Motor neuron (in vitro differentiated cells): Measurements from ENCODE around the gene AATK. TPM values are rescaled to one million over a fixed set of nuclear protein-coding genes. Genes with fewer than 3 reads are reported as not detected.

Source experiments
- ATAC-seq, 8 experiments: fragments of 200-7000 bp; cut with Tn5 transposase; replicated peaks in 6 of 8; 2 replicates each; pipeline ENCODE4 v1.8.0; 2021; ENCODE audit warnings: mild to moderate bottlenecking in 8 of 8, moderate library complexity in 8 of 8
- H3K27ac ChIP-seq, 2 donors: fragments of 250-450 bp; sonication (Bioruptor Pico); 2 replicates each; pipeline ENCODE4 v1.9.0; 2021; ENCODE audit warnings: antibody characterized with exemption in 2 of 2, mild to moderate bottlenecking in 2 of 2, moderate library complexity in 1 of 2
- H3K4me1 ChIP-seq, 2 donors: fragments of 250-450 bp; sonication (Bioruptor Pico); replicated peaks in 1 of 2; 2 replicates each; pipeline ENCODE4 v1.6.1; 2021; ENCODE audit warnings: antibody characterized with exemption in 2 of 2, mild to moderate bottlenecking in 2 of 2, moderate library complexity in 1 of 2
- H3K4me3 ChIP-seq, 5 donors: fragments of 250-450 bp; sonication (Bioruptor Pico); 2 replicates each; pipeline ENCODE4 v1.9.0; 2021; ENCODE audit warnings: antibody characterized with exemption in 5 of 5, mild to moderate bottlenecking in 5 of 5, moderate library complexity in 4 of 5
- WGBS, 10 experiments: fragments of 450-650 bp; shearing (Covaris generic); methylation state at CpG; one replicate each; pipeline ENCODE4 v1.0.0; 2022; 5-methylcytosine and 5-hydroxymethylcytosine counted together
- in situ Hi-C, 9 experiments: fragments of 400-800 bp; cut with MboI; loops; one replicate each; pipeline ENCODE4 v1.15.0; 2021; ENCODE audit warnings: low sequenced_read_pairs in 9 of 9, low pct_unique_long_range_greater_than_20kb in 2 of 9; ENCODE audit not compliant: unreplicated experiment in 9 of 9
- total RNA-seq, 8 experiments: library from RNA; unstranded; fragments of 300-600 nt; gene quantifications; 2 replicates each; pipeline versions ENCODE4 v1.2.3 to v1.2.4, GENCODE V29; 2022

The AATK gene
- 1 to 10 TPM in 6 of 8 experiments, under 1 TPM in 2; 0.36 to 8.1 (median 3.9) TPM for total RNA-seq

- Histone ChIP-seq H3K27ac (peak within 1 kb of the TSS; percentile 51 to 73), H3K4me1 (peaks cover 16 to 18% of the 10 kb centered on the region in 2 donors), H3K4me3 (peak within 1 kb of the TSS; percentile 38 to 55 (median 45))
- WGBS, 10 experiments, result no CpG with 5 or more reads among the region's 62 CpGs
- in situ Hi-C loops, result no loop called here
- ATAC-seq, result peak in 7 of 8 experiments; percentile 3 to 70 (median 46)
These were observed at the start of gene AATK for GRCh38 chr17:81166033-81166492. AATK (minus strand) TSS chr17:81166221; CDS start chr17:81165992, 229 bp downstream.

GRCh38 chr17:81213978-81214377 is 48.0 kb upstream of the AATK start:
- ATAC-seq, result peak in 3 of 8 experiments; percentile 66 to 85 (median 82)
- H3K4me1 ChIP-seq, result no peaks in the 10 kb centered on the region
- H3K4me3 ChIP-seq, result no peak overlapping the region
- H3K27ac ChIP-seq, result no peak overlapping the region
- in situ Hi-C loops, result no loop called here
- 0 to 100% (median 86%) methylated on average over 1 to 8 of the region's 8 CpGs; no CpG with 5 or more reads in 1 of the 10 experiments for WGBS, 10 experiments

GRCh38 chr17:81212365-81212764 is 46.3 kb upstream of the AATK start:
- no peak overlapping the region for H3K4me3 ChIP-seq
- ATAC-seq, result peak in 1 of 8 experiments; percentile 11
- no peak overlapping the region for H3K27ac ChIP-seq
- in situ Hi-C loops, result no loop called here
- WGBS, 10 experiments, result 68 to 100% (median 85%) methylated on average over 1 to 4 of the region's 9 CpGs; no CpG with 5 or more reads in 6 of the 10 experiments
- no peaks in the 10 kb centered on the region for H3K4me1 ChIP-seq

GRCh38 chr17:81210868-81211267 is 44.8 kb upstream of the AATK start:
- Histone ChIP-seq H3K4me1 (no peaks in the 10 kb centered on the region), H3K4me3 (no peak overlapping the region), H3K27ac (no peak overlapping the region)
- ATAC-seq, result peak in 3 of 8 experiments; percentile 37 to 67 (median 64)
- in situ Hi-C loops, result no loop called here
- 56 to 87% (median 79%) methylated on average over 1 to 11 of the region's 14 CpGs; no CpG with 5 or more reads in 2 of the 10 experiments for WGBS, 10 experiments

- Histone ChIP-seq H3K27ac (no peak overlapping the region), H3K4me3 (no peak overlapping the region), H3K4me1 (no peaks in the 10 kb centered on the region)
- 33 to 100% (median 90%) methylated on average over 1 to 7 of the region's 10 CpGs; no CpG with 5 or more reads in 3 of the 10 experiments for WGBS, 10 experiments
- in situ Hi-C loops, result no loop called here
- peak in 1 of 8 experiments; percentile 47 for ATAC-seq
These were observed 44.4 kb upstream of the AATK start for GRCh38 chr17:81210466-81210865.

- in situ Hi-C loops, result no loop called here
- no peak overlapping the region for H3K27ac ChIP-seq
- no peak for ATAC-seq
- WGBS, 10 experiments, result 100% methylated on average over 1 of the region's 16 CpGs; no CpG with 5 or more reads in 9 of the 10 experiments
- H3K4me3 ChIP-seq, result no peak overlapping the region
- no peaks in the 10 kb centered on the region for H3K4me1 ChIP-seq
These were observed 43.1 kb upstream of the AATK start for GRCh38 chr17:81209141-81209540.

GRCh38 chr17:81208651-81209050 is 42.6 kb upstream of the AATK start:
- H3K27ac ChIP-seq, result no peak overlapping the region
- H3K4me1 ChIP-seq, result no peaks in the 10 kb centered on the region
- no peak for ATAC-seq
- in situ Hi-C loops, result no loop called here
- no peak overlapping the region for H3K4me3 ChIP-seq
- 80 to 100% methylated on average over 1 to 3 of the region's 10 CpGs; no CpG with 5 or more reads in 8 of the 10 experiments for WGBS, 10 experiments

GRCh38 chr17:81207610-81208581 is 41.9 kb upstream of the AATK start:
- no peaks in the 10 kb centered on the region for H3K4me1 ChIP-seq
- WGBS, 10 experiments, result 88 to 100% (median 96%) methylated on average over 3 to 6 of the region's 21 CpGs; no CpG with 5 or more reads in 6 of the 10 experiments
- H3K4me3 ChIP-seq, result no peak overlapping the region
- peak in 1 of 8 experiments; percentile 12 for ATAC-seq
- in situ Hi-C loops, result no loop called here
- H3K27ac ChIP-seq, result no peak overlapping the region

- 87 to 100% (median 93%) methylated on average over 1 to 6 of the region's 12 CpGs; no CpG with 5 or more reads in 7 of the 10 experiments for WGBS, 10 experiments
- no peak for ATAC-seq
- H3K4me3 ChIP-seq, result no peak overlapping the region
- no peak overlapping the region for H3K27ac ChIP-seq
- no peaks in the 10 kb centered on the region for H3K4me1 ChIP-seq
- in situ Hi-C loops, result no loop called here
These were observed 40.6 kb upstream of the AATK start for GRCh38 chr17:81206657-81207056.

- Histone ChIP-seq H3K4me1 (no peaks in the 10 kb centered on the region), H3K4me3 (no peak overlapping the region), H3K27ac (no peak overlapping the region)
- no peak for ATAC-seq
- in situ Hi-C loops, result no loop called here
- 40 to 100% (median 90%) methylated on average over 1 to 2 of the region's 4 CpGs; no CpG with 5 or more reads in 7 of the 10 experiments for WGBS, 10 experiments
These were observed 40.1 kb upstream of the AATK start for GRCh38 chr17:81206166-81206565.

GRCh38 chr17:81204578-81204977 is 38.6 kb upstream of the AATK start:
- H3K27ac ChIP-seq, result no peak overlapping the region
- ATAC-seq, result no peak
- H3K4me3 ChIP-seq, result no peak overlapping the region
- no peaks in the 10 kb centered on the region for H3K4me1 ChIP-seq
- WGBS, 10 experiments, result 50 to 100% (median 86%) methylated on average over 1 to 5 of the region's 10 CpGs; no CpG with 5 or more reads in 3 of the 10 experiments
- in situ Hi-C loops, result no loop called here

- no peak overlapping the region for H3K27ac ChIP-seq
- 100% methylated on average over 1 of the region's 20 CpGs; no CpG with 5 or more reads in 9 of the 10 experiments for WGBS, 10 experiments
- in situ Hi-C loops, result no loop called here
- no peaks in the 10 kb centered on the region for H3K4me1 ChIP-seq
- ATAC-seq, result no peak
- no peak overlapping the region for H3K4me3 ChIP-seq
These were observed 37.1 kb upstream of the AATK start for GRCh38 chr17:81203136-81203535.

- in situ Hi-C loops, result no loop called here
- no peak for ATAC-seq
- H3K4me1 ChIP-seq, result no peaks in the 10 kb centered on the region
- no peak overlapping the region for H3K27ac ChIP-seq
- no peak overlapping the region for H3K4me3 ChIP-seq
- WGBS, 10 experiments, result 93% methylated on average over 5 of the region's 10 CpGs; no CpG with 5 or more reads in 9 of the 10 experiments
These were observed 36.3 kb upstream of the AATK start for GRCh38 chr17:81202318-81202717.
